Neural cell (in vitro differentiated cells): ENCODE results near the gene PRM2. TPM values are rescaled to one million over a fixed set of nuclear protein-coding genes. Genes with fewer than 3 reads are reported as not detected.

Source experiments
- H2AFZ ChIP-seq: fragments of 200-600, 300-800 bp; sonication (generic), shearing (Covaris generic); 2 replicates; pipeline ENCODE4 v1.6.0; 2014; ENCODE audit warnings: low read depth, mild to moderate bottlenecking, antibody characterized with exemption, low read length, moderate library complexity
- H3F3A ChIP-seq: fragments of 200-600 bp; shearing (Covaris generic); 2 replicates; pipeline ENCODE4 v1.6.1; 2016; ENCODE audit warnings: mild to moderate bottlenecking, moderate library complexity, mixed read lengths, antibody characterized with exemption, low read length; ENCODE audit not compliant: insufficient read depth, poor library complexity, severe bottlenecking
- H3K27ac ChIP-seq: fragments of 200-600, 300-800 bp; sonication (generic), shearing (Covaris generic); 2 replicates; pipeline ENCODE4 v1.5.1; 2014; ENCODE audit warnings: mild to moderate bottlenecking, low read length, moderate library complexity
- H3K27me3 ChIP-seq: fragments of 300-800, 200-600 bp; sonication (generic), shearing (Covaris generic); 2 replicates; pipeline ENCODE4 v1.6.0; 2014; ENCODE audit warnings: mild to moderate bottlenecking, low read depth, low read length, moderate library complexity; ENCODE audit not compliant: insufficient read depth
- H3K36me3 ChIP-seq: fragments of 300-800, 200-600 bp; sonication (generic), shearing (Covaris generic); 2 replicates; pipeline ENCODE4 v1.5.1; 2014; ENCODE audit warnings: mild to moderate bottlenecking, antibody characterized with exemption, low read length, moderate library complexity; ENCODE audit not compliant: insufficient read depth
- H3K4me2 ChIP-seq: fragments of 300-800, 200-600 bp; sonication (generic), shearing (Covaris generic); 2 replicates; pipeline ENCODE4 v1.6.0; 2014; ENCODE audit warnings: mild to moderate bottlenecking, low read length
- H3K4me3 ChIP-seq: fragments of 300-800, 200-600 bp; sonication (generic), shearing (Covaris generic); 2 replicates; pipeline ENCODE4 v1.5.1; 2014; ENCODE audit warnings: mild to moderate bottlenecking, low read length, moderate library complexity
- H3K79me2 ChIP-seq: fragments of 200-600 bp; shearing (Covaris generic); replicated peaks from 2 replicates; pipeline ENCODE4 v1.6.0; 2014; ENCODE audit warnings: mild to moderate bottlenecking, low read length, moderate library complexity; ENCODE audit not compliant: insufficient read depth
- H3K9ac ChIP-seq: fragments of 300-800, 200-600 bp; sonication (generic), shearing (Covaris generic); 2 replicates; pipeline ENCODE4 v1.6.1; 2016; ENCODE audit warnings: mild to moderate bottlenecking, low read length, mixed read lengths
- H3K9me2 ChIP-seq: fragments of 200-600 bp; shearing (Covaris generic); 2 replicates; pipeline ENCODE4 v1.6.1; 2016; ENCODE audit warnings: mild to moderate bottlenecking, low read length, mixed read lengths; ENCODE audit not compliant: insufficient read depth
- H3K9me3 ChIP-seq: fragments of 200-600, 300-800 bp; sonication (generic), shearing (Covaris generic); 2 replicates; pipeline ENCODE4 v1.6.1; 2016; ENCODE audit warnings: mild to moderate bottlenecking, mixed run types, low read length, moderate library complexity, mixed read lengths
- H4K20me1 ChIP-seq: fragments of 200-600 bp; shearing (Covaris generic); 2 replicates; pipeline ENCODE4 v1.6.1; 2016; ENCODE audit warnings: mild to moderate bottlenecking, mixed run types; ENCODE audit not compliant: insufficient read depth
- EP300 ChIP-seq: fragments of 450-650 bp; conservative IDR thresholded peaks from 2 replicates; pipeline ENCODE4 v1.6.1; 2014; ENCODE audit warnings: antibody characterized with exemption, mild to moderate bottlenecking, moderate library complexity; ENCODE audit not compliant: poor library complexity, severe bottlenecking
- EZH2 ChIP-seq: fragments of 200-600, 300-800 bp; shearing (Covaris generic), sonication (generic); IDR thresholded peaks from 2 replicates; pipeline ENCODE4 v1.6.1; 2014; ENCODE audit warnings: antibody characterized with exemption, low read length, borderline replicate concordance, mild to moderate bottlenecking; ENCODE audit not compliant: insufficient read depth, poor library complexity, severe bottlenecking
- MXI1 ChIP-seq: fragments of 450-650 bp; conservative IDR thresholded peaks from 2 replicates; pipeline ENCODE4 v1.6.1; 2014; ENCODE audit warnings: antibody characterized with exemption, mild to moderate bottlenecking; ENCODE audit not compliant: poor library complexity, severe bottlenecking
- POLR2AphosphoS5 ChIP-seq: IDR thresholded peaks from 2 replicates; pipeline ENCODE4 v1.6.1; 2012
- RAD21 ChIP-seq: fragments of 450-650 bp; conservative IDR thresholded peaks from 2 replicates; pipeline ENCODE4 v1.6.1; 2014; ENCODE audit warnings: antibody characterized with exemption, mild to moderate bottlenecking, moderate library complexity
- SMC3 ChIP-seq: fragments of 450-650 bp; conservative IDR thresholded peaks from 2 replicates; pipeline ENCODE4 v1.6.1; 2014; ENCODE audit warnings: antibody characterized with exemption, mild to moderate bottlenecking, moderate library complexity; ENCODE audit not compliant: poor library complexity
- TAF1 ChIP-seq: IDR thresholded peaks from 2 replicates; pipeline ENCODE4 v1.6.1; 2012; ENCODE audit warnings: low read depth
- polyA plus RNA-seq: library from polyadenylated mRNA; depleted of rRNA; stranded (reverse); fragments of >200 nt; gene quantifications from 2 replicates; pipeline ENCODE4 v1.2.3, GENCODE V29; 2014
- TF ChIP-seq, protein P1 (sequence below): IDR thresholded peaks from 2 replicates; pipeline ENCODE4 v1.6.1; 2012; ENCODE audit warnings: borderline replicate concordance
- TF ChIP-seq, protein P2 (sequence below): fragments of 450-650 bp; IDR thresholded peaks from 2 replicates; pipeline ENCODE4 v1.5.1; 2014; ENCODE audit warnings: antibody characterized with exemption, mild to moderate bottlenecking, moderate library complexity; ENCODE audit not compliant: poor library complexity, severe bottlenecking

PRM2 gene
- polyA plus RNA-seq, 1 donor from 2014 or later = not detected

DNA sequence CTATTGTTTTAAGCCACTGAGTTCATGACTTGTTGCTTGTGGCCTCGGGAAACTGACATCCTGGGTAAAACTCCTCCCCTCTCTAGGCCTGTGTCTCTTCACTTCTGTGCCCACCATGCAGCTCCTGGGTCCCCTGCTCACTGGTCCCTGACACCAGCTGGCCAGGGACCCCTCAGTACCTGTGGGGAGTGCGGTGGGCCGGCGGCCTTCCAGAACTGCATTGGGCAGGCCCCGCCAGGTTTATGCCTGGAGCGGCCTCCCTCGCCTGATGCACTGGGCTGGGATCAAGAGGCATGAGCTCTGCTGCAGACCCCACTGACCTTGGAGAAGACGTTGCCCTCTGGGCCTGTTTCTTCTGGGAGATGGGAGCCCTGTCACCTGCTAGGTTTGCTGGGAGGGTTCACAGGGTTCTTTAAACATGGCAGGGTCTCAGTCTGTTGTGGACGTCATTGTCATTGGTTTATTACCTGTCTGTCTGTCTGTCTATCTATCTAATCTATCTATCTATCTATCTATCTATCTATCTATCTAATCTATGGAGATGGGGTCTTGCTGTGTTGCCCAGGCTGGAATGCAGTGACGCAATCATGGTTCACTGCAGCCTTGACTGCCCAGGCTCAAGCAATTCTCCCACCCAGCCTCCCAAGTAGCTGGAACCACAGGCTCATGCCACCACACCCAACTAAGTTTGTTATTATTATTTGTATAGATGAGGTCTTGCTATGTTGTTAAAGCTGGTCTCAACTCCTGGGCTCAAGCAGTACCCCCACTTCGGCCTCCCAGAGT, 47.5 kb upstream of the PRM2 start:
- H3K36me3 ChIP-seq = no peaks in the 10 kb centered on the region
- H3K4me2 ChIP-seq = no peak overlapping the region
- H3K9me3 ChIP-seq = no peaks in the 10 kb centered on the region
- H3K27me3 ChIP-seq = no peaks in the 10 kb centered on the region
- no peak overlapping the region for H2AFZ ChIP-seq
- H4K20me1 ChIP-seq = no peaks in the 10 kb centered on the region
- H3K9ac ChIP-seq = no peak overlapping the region
- H3K27ac ChIP-seq = no peak overlapping the region
- H3K79me2 ChIP-seq = no peaks in the 10 kb centered on the region
- no peak overlapping the region for H3K4me3 ChIP-seq
- H3F3A ChIP-seq = no peaks in the 10 kb centered on the region
- TF ChIP-seq EP300 = no peak
- no peak for TF ChIP-seq SMC3
- no peak for TF ChIP-seq POLR2AphosphoS5
- TF ChIP-seq MXI1 = no peak
- no peak for TF ChIP-seq TAF1
- no peak for TF ChIP-seq EZH2
- TF ChIP-seq, protein P1, sequence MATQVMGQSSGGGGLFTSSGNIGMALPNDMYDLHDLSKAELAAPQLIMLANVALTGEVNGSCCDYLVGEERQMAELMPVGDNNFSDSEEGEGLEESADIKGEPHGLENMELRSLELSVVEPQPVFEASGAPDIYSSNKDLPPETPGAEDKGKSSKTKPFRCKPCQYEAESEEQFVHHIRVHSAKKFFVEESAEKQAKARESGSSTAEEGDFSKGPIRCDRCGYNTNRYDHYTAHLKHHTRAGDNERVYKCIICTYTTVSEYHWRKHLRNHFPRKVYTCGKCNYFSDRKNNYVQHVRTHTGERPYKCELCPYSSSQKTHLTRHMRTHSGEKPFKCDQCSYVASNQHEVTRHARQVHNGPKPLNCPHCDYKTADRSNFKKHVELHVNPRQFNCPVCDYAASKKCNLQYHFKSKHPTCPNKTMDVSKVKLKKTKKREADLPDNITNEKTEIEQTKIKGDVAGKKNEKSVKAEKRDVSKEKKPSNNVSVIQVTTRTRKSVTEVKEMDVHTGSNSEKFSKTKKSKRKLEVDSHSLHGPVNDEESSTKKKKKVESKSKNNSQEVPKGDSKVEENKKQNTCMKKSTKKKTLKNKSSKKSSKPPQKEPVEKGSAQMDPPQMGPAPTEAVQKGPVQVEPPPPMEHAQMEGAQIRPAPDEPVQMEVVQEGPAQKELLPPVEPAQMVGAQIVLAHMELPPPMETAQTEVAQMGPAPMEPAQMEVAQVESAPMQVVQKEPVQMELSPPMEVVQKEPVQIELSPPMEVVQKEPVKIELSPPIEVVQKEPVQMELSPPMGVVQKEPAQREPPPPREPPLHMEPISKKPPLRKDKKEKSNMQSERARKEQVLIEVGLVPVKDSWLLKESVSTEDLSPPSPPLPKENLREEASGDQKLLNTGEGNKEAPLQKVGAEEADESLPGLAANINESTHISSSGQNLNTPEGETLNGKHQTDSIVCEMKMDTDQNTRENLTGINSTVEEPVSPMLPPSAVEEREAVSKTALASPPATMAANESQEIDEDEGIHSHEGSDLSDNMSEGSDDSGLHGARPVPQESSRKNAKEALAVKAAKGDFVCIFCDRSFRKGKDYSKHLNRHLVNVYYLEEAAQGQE = no peak
- no peak for TF ChIP-seq RAD21
- TF ChIP-seq, protein P2, sequence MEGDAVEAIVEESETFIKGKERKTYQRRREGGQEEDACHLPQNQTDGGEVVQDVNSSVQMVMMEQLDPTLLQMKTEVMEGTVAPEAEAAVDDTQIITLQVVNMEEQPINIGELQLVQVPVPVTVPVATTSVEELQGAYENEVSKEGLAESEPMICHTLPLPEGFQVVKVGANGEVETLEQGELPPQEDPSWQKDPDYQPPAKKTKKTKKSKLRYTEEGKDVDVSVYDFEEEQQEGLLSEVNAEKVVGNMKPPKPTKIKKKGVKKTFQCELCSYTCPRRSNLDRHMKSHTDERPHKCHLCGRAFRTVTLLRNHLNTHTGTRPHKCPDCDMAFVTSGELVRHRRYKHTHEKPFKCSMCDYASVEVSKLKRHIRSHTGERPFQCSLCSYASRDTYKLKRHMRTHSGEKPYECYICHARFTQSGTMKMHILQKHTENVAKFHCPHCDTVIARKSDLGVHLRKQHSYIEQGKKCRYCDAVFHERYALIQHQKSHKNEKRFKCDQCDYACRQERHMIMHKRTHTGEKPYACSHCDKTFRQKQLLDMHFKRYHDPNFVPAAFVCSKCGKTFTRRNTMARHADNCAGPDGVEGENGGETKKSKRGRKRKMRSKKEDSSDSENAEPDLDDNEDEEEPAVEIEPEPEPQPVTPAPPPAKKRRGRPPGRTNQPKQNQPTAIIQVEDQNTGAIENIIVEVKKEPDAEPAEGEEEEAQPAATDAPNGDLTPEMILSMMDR = no peak
- H3K9me2 ChIP-seq = no peaks in the 10 kb centered on the region

DNA sequence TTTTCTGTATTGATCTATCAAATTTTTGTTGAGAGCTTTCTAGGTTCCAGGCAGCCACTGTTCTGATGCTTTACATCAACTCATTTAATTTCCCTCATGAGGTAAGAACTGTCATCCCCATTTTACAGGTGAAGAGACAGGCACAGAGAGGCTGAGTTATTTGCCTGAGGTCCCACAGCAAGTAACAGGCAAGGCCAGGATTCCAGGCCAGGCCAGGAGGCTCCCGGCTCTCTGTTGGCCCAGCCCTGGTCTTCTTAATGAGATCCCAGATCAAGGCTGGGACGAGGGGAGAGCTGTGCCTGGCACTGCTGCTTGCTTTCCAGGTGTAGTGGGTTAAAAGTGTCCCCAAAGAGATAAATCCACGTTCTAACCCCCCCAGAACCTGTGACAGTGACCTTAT, 46.5 kb upstream of the PRM2 start:
- Histone ChIP-seq H3K9me2 (no peaks in the 10 kb centered on the region), H3K9me3 (no peaks in the 10 kb centered on the region), H3K36me3 (no peaks in the 10 kb centered on the region), H3K79me2 (no peaks in the 10 kb centered on the region), H3K4me2 (no peak overlapping the region), H3K9ac (no peak overlapping the region), H4K20me1 (no peaks in the 10 kb centered on the region), H2AFZ (no peak overlapping the region), H3K27ac (no peak overlapping the region), H3K27me3 (no peaks in the 10 kb centered on the region), H3K4me3 (no peak overlapping the region), H3F3A (no peaks in the 10 kb centered on the region)
- TF ChIP-seq EP300 (no peak), SMC3 (no peak), EZH2 (no peak), RAD21 (no peak), TAF1 (no peak), MXI1 (no peak), POLR2AphosphoS5 (no peak)
- TF ChIP-seq, protein P1 = no peak
- TF ChIP-seq, protein P2 = no peak
